ENCODE results near the gene HABP4.
A peak's percentile ranks its signal among the peaks of the same experiment; 100 is the strongest.
"Not testable (repeated sequence)": the region's sequence is repeated elsewhere in the genome, so short reads cannot be mapped to it uniquely, and the experiment has no call there.

The HABP4 gene

DNA sequence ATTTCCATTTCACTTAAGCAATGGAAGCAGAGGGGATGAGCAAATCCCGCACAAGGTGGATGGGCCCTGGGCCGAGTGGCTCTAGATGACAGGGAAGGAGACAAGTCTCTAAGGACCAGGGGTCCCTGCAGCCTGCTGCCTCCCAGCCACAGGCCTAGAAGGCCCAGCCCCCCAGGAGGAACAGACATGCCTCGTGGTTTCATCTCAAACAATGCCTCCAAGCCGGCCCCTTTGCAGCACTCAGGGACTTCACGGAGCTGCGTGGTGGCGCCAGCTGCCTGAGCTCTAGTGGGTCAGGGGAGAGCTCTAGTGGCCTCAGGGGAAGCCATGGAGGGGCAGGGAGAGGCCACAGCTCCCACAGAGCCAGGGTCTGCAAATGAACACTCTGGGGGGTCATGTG, 48.8 kb downstream of the HABP4 start:
- DNase-seq (ENCODE audit: low spot score): no peak

DNA sequence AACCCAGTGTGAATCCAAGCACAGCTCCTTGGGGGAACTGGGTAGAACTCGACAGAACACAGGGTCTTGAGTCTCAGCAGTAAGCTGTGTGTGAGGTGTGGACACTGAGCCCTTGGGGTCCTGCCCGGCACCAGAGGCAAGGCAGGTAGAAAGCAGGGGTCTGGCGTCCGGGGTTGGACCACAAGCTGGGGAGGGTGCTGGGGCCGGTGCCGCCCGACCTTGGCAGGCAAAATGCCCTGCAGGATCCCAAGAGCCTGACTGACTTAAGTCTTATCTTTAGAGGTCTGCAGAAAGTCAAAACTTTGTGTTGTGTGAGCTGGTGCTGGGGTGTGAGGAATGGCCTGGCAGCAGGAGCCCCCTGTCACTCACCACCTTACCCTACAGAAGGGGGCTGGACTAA, 49.3 kb downstream of the HABP4 start:
- DNase-seq (ENCODE audit: low spot score): no peak

GRCh38 chr9:96500696-96501632, 51.0 kb downstream of the HABP4 start:
- peak; percentile 53 for DNase-seq (ENCODE audit: low spot score)

DNA sequence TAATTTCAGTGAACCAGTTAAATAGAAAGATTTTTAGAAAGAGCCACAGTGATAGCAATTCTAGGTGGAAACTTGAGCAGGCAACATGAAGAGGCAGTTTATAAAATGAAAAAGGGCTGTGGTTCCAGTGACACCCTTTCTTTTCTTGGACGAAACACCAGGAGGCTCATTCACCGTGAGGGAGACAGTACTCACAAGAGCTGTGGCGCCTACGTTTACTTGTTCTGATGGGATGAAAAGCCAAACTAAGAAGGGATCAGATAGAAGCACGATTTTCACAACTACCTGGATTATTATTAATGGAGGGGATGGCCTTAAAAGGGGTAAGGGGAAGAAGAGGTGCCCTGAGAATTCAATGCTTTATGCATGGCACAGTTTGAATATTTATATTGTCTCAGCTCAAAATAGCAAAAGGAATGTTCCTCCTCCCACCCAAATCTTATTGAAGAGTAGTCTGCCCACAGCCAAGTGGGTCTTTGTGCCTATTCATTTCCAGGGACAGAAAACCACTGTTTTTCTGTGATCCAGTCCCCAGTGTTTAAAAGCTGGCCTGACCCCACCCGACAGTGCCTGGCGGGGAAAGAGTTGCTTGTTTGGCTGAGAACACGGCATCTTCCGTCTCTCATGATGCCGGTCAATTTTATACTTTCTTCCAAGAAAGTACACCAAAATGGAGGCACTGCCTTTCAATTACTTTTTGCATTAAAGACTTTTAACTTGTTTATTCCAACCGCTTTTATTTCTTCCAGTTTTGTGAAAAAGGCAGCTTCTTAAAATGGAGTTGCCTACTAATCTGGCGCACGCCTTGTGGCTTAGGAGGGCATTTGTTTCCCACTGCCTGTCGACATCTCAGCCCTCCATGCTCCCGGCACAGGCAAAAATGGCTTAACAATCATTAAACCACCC, 51.9 kb downstream of the HABP4 start:
- DNase-seq (ENCODE audit: low spot score): peak; percentile 89

- DNase-seq (ENCODE audit: low spot score): peak; percentile 72
Measured at GRCh38 chr9:96502539-96503373, 52.8 kb downstream of the HABP4 start.

- DNase-seq (ENCODE audit: low spot score): not testable (repeated sequence)
Measured at GRCh38 chr9:96503374-96503748, 53.4 kb downstream of the HABP4 start.

DNA sequence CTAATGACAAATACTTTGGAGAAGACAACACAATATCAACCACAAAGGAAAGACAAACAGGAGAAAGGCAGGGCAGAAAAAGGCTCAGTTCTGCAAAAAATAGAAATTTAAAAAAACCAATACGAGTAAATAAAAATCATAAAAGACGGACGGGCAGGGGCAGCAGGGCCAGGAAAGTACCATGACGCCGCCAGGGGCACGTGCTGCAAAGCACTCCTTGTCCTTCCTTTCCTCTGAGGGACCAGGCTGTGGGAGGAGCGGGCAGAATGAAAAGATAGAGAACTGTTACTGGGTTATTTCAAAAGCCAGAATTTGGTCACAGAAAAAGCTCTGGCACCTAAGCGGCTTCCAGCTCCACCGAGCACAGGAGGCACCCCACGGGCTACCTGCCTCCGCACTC, 53.9 kb downstream of the HABP4 start:
- DNase-seq (ENCODE audit: low spot score): no peak

- DNase-seq (ENCODE audit: low spot score): no peak
Measured at GRCh38 chr9:96505316-96505991, 55.5 kb downstream of the HABP4 start.

DNA sequence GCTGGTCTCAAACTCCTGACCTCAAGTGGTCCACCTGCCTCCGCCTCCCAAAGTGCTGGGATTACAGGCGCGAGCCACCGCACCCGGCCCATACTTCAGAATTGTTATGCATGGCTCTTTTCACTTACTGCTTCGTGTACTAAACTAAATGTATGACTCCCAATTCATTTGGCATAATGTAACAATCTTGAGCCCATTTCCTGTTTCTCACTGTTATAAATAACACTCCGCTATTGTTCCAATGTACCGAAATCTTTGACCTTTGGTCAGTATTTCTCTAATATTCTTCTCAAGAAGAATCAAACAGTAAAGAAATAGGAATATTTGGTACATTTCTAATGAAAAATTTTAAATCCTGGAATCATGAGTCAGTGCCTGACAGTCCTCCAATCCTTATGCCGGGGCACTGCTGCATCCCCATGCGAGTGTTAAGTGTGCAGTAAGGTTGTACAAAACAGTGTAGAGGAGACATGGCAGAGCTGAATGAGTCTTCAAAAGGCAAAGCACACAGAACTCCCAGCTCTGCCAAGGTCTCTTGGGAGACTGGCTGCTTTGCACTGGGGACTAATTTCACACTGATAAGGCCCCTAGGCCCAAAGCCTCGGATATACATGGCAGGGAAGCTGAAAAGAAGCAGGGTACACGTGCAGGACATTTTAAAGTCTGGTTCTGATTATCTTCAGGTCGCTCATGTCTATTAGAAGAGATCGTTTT, 58.4 kb downstream of the HABP4 start:
- no peak for DNase-seq (ENCODE audit: low spot score)

DNA sequence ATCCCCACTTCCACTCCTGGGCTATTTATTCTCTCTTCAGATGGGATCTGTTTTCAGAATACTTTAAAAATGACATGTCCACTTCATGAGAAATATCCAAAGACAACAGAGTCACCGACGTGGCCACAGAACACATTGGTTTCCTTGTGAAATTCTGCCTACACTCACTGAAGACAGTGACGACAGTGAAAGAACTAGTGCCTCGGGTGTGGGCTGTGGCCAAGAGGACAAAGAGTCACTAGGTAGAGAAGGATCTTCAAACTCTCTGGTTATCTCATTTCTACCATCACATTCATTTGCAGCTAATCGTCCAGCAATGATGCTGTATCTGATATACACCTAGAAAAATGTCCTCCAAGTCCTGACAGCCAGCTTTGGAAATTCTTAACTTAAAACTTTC, 59.1 kb downstream of the HABP4 start:
- DNase-seq (ENCODE audit: low spot score): no peak

GRCh38 chr9:96509848-96510247, 59.9 kb downstream of the HABP4 start:
- no peak for DNase-seq (ENCODE audit: low spot score)

- DNase-seq (ENCODE audit: low spot score): no peak
Measured at GRCh38 chr9:96510258-96510657, 60.3 kb downstream of the HABP4 start.

GRCh38 chr9:96512240-96512639, 62.3 kb downstream of the HABP4 start:
- DNase-seq (ENCODE audit: low spot score): no peak

DNA sequence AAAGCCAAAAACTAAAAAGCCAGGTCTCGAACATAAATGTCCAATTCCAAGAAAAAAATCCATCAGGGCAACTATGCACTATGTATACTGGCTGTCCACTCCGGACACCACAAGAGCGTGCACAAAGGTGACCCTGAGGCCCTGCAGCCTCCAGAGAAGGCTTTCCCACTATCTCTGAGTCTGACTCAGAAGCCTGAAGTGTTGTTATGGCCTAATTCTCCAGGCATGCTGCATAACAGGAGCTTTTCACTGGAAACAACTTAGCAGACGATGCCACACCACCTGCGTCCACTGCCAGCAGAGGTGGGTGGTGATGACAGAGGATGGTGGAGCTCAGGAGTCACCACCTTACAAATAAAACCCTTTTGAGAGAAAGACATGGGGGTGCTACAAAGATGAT, 63.7 kb downstream of the HABP4 start:
- no peak for DNase-seq (ENCODE audit: low spot score)

DNA sequence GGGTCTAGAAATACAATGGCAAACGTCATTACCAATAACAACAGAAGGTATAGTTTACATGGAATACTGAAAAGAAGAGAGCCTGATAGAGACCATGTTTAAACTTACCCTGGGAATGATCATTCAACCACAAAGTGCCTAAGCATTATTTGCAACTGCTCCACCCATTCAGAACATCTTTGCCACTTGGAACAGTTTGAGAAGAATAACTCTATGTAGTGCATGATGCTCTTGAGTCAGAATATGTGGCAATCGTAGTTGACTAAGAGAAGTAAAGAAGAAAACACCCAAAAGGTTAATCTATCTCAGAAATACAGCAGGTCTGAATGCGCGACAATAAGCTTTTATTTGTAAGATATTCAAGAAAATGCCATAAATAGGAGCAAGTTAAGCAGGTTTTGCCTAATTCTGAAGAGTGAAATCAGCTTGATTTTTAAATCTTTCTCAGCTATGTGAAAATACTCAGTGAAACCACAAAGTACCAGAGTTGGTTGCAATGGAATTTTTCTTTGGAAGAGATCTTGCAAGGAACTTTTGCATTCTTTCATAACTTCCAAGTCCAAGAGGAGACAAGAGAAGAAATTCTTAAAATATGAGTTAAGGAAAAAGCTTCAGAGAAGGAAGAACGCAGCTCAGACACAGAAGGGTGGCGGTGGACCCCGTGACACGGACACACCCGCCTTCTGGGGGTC, 64.3 kb downstream of the HABP4 start:
- DNase-seq (ENCODE audit: low spot score): no peak

DNA sequence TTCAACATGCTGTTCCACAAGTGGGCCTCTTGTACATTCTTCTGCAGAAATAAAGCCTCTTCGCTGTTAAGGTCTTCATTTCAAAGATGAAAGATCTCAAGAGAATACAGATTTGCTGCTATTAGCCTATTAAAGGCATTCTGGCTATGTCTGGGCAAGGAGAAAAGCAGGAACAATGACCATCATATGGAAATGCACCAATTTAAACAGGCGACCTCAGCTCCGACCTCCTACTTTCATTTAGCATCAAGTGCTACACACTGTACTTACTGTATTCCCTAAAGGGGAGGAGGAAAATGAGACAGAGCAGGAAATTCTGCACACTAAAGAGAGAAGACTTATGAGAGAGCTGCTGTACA, 64.8 kb downstream of the HABP4 start:
- DNase-seq (ENCODE audit: low spot score): no peak

DNA sequence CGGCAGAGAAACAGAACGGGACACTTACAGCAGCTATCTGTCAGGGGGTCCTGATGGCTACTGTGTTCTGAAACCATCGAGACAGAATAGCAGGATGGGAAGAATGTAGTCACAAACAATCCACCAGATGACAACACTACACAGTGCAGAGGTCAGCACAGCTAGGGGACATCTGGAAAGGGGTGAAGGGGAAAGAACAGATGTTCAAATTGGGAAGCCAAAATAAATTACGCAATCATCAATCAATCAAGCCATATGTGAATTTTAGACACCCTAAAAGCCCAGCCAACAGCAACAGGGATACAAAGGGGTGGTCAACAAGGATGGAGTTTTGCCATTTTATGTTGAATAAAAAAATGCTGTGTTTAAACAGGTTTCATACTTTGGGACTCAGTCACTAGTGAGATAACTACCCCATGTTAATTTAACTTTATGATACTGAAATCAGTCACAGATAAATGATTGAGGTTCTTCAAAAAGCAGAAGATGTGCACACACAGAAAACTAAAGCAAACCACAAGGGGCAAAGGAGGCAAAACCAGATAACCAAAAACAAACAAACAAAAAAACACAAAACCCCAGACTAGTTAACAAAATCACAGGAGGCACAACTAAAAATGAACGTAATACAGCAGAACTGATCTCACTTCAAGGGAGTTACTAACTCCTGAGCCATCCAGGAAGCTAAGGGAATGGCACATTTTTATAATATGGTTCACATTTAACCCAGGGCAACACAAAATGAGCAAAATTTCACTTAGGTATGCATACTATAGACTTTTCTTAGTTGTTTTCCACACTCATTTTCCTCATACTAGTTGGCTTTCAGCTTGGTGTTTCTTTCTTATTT, 65.9 kb downstream of the HABP4 start:
- no peak for DNase-seq (ENCODE audit: low spot score)

GRCh38 chr9:96519095-96519494, 69.1 kb downstream of the HABP4 start:
- no peak for DNase-seq (ENCODE audit: low spot score)

DNA sequence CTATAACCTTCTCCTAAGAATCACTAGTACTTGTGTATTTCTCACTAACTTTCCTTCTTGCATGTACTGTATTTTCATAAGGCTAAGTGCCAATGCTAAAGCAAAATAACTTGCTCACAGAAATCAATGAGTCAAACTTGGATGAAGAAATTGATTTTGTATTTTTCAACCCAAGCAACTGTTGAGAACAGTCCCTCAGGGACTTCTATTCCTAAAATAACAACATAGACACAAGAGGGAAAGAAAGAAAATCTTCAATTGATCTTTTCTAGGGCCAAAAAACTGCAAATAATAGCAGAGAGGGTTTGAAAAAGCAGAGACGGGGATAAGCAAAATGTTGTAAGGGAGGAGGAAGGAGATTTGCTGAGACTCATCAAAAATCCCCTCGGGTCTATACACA, 69.8 kb downstream of the HABP4 start:
- no peak for DNase-seq (ENCODE audit: low spot score)

All from globus pallidus (tissue), 1 donor.